HG03135 (cell line): ENCODE measurements around the gene SRR.
A peak's percentile ranks its signal among the peaks of the same experiment; 100 is the strongest.
"Not testable (repeated sequence)": the region's sequence is repeated elsewhere in the genome, so short reads cannot be mapped to it uniquely, and the experiment has no call there.

Experiments used
- ATAC-seq: cut with Tn5 transposase; IDR thresholded peaks from one replicate; pipeline ENCODE4 v1.9.1; 2021; ENCODE audit warnings: mild to moderate bottlenecking, moderate library complexity; ENCODE audit not compliant: unreplicated experiment

Gene SRR

DNA sequence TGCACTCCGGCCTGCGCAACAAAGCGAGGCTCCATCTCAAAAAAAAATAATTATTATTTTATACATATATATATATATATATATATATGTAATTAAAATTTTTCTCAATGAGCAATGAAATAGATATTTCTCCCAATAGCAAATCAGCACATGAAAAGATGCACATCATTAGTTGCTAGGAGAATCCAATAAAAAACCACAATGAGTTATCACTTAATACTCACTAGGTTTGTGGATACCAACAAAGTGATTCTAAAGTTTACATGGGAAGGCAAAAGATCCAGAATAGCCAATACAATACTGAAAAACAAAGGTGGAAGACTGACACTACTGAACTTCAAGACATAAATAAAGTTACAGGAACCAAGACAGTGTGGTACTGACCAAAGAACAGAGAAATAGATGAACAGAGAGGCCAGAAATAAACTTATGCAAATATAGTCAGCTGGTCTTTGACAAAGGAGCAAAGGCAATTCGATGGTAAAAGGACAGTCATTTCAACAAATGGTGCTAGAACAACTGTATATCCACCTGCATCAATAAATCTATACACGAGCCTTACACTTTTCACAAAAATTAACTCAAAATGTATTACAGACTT, 13.8 kb upstream of the SRR start:
- ATAC-seq, result no peak

DNA sequence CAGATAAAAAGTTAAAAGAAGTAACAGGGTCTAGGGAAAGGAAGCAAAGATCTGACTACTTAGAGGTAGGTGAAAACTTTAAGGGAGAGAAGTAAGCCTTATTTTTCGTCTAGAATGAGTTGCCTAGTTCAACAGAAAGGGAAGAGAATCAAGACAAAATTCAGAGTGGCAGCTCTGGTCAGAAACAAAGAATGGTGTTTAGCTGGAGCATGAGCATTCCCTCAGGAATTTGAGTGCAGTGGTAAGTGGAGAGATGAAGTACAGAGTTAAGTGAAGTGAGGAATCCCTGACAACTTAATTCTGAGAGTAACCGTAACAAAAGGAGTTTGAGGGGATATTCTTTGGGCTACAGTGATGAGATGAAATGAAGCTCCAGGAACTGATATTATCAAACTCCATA, 11.7 kb upstream of the SRR start:
- no peak for ATAC-seq

DNA sequence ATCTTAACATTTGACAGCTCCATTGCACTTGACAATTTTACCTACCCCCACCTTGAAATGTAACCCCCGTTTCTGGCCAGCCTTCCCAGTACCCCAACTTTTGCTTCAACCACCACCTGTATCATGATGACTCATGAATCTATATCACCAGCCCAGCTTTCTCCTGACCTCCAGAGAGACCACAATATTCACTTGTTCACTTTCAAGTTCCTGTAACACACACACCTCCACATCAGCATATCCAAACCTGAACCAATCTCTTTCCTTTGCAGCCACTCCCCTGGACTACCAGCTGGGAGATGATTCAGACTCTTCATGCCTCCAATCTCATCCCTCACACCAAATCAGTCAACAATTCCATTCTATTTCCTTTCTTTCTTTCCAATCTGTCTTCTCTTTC, 8.2 kb upstream of the SRR start:
- no peak for ATAC-seq

DNA sequence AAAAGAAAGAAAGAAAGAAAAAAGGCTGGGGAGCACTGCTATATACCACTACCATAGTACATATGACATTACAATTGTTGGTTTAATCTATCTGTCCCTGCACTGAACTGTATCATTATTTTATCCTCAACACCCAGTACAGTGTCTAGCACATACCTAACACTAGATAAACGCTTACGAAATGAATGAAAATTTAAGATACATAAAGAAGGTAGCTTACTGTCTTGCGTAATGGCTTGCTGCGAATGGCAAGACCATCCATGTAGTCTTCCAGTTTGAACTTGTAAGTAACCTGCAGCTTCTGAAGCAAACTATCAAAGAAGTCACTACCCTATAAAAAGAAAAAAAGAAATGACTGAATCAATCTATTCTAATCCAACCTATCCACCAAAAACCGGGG, 6.7 kb upstream of the SRR start:
- ATAC-seq, result no peak

DNA sequence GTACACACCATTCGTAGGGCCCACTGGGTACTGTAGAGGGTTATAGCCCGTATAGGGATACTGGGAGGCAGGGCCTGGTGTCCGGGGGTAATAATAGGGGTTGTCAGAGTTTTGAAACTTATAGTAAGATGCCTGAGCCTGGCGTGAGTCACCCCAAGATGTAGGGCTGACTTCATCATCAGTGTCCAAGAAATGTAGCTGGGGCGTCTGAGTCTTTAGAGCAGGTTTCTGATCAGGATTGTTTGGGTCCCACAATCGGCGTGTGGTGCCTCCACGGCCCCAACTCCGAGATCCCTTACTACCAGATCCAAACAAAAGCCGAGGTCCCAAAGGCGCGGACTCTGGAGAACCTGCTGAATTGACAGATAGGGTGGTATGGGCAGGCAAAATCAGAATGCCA, 4.6 kb upstream of the SRR start:
- no peak for ATAC-seq

DNA sequence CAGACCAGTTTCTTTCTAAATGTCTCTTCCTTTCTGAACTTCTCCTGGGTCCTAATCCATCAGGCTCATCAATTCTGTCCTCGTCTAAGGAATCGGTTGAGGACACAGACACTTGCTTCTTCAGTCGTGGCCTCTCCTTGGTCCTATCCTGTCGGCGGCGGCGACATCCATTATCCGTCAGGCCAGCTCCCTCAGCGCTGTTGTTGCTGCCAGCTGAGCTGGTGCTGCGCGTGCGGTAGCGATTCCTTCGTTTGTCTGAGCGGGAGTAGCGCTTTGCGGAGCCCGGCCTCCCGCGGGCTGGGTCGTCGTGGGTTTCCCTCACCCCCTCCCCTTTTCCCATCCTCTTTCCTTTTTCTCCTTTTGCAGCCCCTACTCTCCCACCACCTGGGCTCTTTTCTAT, 4.0 kb upstream of the SRR start:
- no peak for ATAC-seq

DNA sequence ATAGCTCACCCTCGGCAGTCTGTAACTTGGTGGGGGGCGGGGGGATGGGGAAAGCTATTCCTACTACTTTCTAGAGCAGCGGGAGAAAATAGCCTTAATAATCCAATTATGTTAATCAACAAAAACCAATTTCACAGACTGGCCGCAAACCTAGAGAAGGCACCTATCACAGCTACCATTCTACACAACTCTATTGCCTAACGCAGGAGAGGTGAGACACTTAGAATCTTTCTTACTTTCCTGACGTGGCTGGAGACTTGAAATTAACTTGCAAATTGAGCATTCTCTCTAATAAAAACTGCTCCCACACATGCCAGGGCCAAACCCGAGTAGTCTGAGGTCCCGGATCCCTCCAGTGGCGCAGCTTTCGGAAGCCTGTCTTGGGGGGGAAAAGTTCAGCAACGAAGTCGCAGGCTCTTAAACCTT, 959 bp upstream of the SRR start:
- ATAC-seq, result peak; percentile 6

DNA sequence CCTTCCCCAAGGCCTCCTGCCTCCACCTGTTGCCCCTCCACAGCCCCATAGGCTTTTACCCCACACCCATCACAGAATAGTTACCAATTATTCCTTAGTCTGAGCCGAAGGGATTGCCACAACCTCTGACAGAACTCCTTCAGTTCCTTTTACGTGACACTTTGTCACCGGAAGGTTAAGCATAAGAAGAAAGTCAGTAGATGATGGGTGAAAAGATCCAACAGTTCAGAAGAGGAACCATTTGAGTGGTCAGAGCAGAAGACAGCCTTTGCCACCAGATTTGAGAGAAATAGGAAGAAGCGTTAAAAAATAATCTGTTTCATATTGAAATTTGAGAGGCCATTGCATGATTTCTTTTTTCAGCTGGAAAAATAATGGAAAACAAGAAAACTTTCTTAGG, 1.2 kb downstream of the SRR start:
- no peak for ATAC-seq

DNA sequence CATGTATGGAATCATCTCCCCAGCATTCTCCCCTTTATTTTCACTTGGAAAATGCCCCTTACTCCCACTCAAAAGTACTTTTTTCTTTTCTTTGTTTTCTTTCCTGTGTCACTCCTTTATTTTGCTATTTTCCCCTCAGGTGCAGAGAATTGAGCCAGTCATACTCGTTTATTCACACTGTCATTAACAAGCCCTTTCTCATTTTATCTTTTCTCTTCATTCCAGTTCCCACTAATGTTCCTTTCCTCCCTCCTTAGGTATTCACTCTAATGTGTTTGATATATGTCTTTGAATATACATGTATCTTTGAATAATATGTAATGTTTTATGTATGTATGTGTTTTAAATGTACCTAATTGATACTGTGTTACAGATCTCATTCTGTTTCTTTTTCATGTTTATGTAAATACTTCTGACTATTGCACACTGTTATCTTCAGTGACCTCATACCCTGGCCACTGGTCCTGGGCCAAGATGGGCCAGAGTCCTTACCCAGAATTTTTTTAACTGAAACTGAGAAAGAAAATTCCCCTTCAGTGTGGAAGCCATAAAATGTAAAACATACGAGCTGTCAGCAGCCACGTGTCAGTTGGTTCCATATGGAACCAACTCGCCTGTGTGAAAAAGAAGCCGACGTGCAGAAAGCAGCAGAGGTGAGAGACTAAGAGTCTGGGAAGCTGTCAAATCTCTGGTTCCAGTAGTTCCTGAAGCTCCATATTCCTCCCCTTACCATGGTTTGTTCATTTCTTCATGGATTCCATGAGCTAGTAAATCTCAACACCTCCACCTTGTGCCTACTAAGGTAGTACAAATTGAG, 5.8 kb downstream of the SRR start:
- no peak for ATAC-seq

DNA sequence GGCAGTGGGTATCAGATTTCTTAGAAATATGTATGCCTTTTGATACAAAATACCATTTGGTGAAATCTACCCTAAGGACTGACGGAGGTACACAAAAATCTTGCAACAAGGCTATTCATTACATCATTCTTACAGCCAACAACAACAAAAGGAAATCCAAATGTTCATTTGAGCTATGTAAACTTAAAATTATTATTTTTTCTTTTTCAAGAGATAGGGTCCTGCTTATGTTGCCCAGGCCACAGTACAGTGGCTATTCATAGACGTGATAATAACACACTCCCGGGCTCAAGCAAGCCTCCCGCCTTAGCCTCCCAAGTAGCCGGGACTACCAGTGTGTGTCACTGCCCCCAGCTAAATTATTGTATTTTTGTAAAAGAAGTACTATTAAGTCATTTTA, 9.0 kb downstream of the SRR start:
- ATAC-seq, result no peak

DNA sequence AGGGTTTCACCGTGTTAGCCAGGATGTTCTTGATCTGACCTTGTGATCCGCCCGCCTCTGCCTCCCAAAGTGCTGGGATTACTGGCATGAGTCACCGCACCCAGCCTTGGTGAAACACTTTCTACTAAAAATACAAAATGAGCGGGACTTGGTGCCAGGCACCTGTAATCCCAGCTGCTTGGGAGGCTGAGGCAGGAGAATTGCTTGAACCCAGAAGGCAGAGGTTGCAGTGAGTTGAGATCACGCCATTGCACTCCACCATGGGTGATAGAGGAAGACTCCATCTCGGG, 13.1 kb downstream of the SRR start:
- not testable (repeated sequence) for ATAC-seq

DNA sequence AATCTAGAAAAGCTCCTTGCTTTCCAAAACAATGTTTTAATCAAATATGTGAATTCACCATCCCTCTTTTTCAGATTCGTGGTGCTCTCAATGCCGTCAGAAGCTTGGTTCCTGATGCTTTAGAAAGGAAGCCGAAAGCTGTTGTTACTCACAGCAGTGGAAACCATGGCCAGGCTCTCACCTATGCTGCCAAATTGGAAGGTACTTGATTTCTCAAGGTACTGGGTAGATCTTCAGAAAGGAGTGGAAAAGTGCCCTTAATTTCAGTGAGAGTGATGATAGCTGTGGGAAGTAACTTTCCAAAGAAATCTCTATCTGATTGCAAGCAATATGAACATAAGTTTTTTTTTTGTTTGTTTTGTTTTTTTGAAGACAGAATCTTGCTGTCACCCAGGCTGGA, 14.0 kb downstream of the SRR start:
- ATAC-seq, result no peak

DNA sequence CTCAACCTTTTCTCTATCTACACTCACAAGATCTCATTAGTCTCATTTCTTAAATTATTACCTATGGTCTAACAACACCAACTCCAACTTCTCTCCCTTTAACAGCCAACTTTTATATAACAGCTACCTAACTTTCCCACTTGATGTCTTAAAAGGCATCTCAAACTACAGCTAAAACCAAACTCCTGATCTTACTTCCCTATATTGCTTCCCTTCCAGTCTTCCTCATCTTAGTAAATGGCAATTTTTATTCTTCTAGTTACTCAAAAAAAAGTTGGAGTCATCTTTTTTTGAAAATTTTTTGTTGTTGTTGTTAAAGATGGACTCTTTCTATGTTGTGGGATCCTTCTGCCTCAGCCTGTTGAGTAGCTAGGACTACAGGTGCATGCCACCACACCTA, 15.3 kb downstream of the SRR start:
- no peak for ATAC-seq

DNA sequence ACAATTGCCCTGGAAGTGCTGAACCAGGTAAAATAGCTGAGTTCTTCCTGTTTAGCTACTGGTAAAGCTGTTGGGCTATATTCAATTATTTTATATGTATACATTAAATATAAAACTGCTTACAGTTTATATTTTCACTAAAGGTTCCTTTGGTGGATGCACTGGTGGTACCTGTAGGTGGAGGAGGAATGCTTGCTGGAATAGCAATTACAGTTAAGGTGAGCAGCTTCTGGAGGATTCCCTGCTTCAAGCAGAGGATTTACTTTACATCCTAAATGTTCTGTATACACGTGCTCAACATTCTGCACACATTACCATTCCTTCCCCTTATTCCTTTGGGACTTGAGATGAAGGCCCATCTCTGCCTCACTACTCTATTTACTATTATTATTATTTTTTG, 17.6 kb downstream of the SRR start:
- no peak for ATAC-seq

DNA sequence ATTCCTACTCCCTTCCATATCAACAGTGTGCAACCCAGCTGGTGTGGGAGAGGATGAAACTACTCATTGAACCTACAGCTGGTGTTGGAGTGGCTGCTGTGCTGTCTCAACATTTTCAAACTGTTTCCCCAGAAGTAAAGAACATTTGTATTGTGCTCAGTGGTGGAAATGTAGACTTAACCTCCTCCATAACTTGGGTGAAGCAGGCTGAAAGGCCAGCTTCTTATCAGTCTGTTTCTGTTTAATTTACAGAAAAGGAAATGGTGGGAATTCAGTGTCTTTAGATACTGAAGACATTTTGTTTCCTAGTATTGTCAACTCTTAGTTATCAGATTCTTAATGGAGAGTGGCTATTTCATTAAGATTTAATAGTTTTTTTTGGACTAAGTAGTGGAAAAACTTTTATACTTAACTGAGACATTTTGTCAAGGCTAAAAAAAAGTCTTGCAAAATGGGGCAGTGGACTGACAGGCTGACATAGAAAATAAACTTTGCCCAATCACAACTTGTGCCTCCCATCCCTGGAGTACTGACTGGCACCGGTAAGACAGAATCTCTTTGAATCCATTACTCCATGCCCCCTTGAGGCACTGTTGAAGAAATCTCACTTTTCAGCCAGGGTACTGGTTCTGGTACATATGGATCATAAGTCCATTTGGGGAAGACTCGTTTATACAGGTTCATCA, 20.0 kb downstream of the SRR start:
- ATAC-seq, result no peak

DNA sequence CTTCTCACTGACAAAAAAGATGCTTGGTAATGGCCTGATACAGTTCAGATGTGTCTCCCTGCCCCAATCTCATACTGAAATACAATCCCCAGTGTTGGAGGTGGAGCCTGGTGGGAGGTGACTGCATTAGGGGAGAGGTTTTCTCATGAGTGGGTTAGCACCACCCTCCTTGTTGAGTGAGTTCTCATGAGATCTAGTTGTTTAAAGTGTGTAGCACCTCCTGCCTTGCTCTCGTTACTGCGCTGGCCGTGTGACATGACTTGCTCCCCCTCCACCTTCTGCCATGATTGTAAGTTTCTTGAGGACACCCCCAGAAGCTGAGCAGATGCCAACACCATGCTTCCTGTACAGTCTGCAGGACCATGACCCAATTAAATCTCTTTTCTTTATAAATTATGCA, 27.6 kb downstream of the SRR start:
- no peak for ATAC-seq

DNA sequence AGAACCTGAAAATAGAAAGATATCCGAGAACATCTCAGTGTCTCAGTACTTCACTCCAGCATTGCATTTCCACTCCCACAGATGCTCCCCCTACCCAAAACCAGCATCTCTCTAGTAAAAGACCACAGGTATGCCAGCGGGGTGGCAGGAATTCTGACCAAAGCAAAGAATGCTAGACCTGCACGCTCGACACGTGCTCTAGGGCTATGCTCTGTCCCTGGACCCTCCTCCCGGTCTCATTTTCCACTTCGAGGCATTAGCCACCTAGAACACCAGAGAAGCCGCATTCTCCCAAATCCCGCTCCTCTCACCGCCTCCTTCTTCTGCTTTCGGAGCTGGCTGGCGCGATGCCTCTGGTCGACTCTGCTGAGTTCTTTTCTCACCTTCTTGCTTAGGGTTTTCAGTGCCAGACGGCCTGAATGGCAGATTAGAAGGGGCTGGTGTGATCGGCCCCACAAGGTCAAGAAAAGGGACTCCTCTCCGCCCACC, 32.0 kb downstream of the SRR start:
- no peak for ATAC-seq

DNA sequence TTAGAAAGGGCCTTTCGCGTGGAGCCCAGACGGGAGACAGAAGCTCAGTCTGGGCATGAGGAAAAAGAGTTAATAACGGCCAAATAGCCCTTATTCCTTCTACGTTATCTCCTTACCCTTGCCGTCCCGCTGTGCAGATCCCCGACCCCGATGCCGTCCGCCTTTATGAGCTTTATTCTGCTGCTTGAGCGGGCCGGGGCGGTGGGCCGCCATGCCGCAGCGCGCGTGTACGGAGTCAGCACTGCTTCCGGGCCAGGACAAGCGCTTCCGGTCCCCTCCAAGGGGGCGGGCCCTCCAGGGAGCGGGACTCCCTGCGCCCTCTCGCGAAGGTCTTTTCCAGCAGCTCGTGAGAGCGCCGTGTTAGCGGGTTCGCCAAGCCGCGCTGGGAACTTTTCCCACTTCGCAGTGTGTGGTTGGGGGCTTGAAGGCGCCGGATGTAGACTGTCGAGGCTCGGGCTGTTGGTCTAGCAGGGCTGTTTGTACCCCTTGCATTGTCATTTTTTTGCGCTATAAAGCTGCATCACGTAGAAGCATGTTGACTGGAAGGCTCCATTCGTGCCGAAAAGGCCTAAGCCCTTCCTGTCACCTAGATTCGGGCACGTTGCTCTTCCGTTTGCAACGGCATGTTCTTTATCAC, 32.6 kb downstream of the SRR start, which contains the start of gene TSR1:
Gene TSR1 (minus strand): TSS at position 243 of the 637 bp plus-strand sequence. CDS start 30 bp downstream, at position 213.
- ATAC-seq, result peak; percentile 78

DNA sequence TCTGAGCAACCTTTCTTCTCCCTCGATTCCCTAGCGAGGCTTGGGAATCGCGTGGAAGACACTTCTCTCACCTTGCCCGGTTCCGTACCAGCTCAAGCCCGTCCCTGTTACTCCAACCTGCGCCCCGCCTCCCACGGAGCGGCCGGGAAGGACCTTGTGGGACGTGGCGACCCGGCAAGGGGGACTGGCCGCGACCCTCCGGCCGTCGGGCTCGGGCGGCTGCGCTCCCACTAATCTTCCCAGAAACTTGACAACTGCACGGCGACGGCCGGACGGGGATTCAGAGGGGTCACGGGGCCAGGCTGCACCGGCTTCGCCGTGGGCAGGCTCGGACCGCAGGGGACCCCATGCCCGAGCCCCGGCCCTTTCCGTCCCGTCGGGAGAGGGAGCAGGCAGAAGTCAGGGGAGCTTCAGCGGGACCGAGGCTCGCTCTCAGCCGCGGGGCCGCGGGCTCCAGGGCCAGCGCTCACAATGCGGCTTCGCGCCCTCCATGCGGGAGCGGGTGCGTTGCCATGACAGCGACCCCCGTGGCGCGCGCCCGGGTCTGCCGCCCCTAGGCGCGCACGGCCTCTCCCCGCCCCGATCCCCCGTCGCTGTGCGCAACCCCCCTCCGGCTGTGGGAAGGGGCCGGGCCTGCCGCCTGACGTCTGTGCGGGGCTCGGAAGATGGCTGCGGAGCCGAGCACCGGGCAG, 33.2 kb downstream of the SRR start, which contains the start of gene SGSM2:
Gene SGSM2 (plus strand): TSS at position 650 of the 692 bp plus-strand sequence. CDS start 188 bp downstream, outside the sequence.
- ATAC-seq, result peak; percentile 30

DNA sequence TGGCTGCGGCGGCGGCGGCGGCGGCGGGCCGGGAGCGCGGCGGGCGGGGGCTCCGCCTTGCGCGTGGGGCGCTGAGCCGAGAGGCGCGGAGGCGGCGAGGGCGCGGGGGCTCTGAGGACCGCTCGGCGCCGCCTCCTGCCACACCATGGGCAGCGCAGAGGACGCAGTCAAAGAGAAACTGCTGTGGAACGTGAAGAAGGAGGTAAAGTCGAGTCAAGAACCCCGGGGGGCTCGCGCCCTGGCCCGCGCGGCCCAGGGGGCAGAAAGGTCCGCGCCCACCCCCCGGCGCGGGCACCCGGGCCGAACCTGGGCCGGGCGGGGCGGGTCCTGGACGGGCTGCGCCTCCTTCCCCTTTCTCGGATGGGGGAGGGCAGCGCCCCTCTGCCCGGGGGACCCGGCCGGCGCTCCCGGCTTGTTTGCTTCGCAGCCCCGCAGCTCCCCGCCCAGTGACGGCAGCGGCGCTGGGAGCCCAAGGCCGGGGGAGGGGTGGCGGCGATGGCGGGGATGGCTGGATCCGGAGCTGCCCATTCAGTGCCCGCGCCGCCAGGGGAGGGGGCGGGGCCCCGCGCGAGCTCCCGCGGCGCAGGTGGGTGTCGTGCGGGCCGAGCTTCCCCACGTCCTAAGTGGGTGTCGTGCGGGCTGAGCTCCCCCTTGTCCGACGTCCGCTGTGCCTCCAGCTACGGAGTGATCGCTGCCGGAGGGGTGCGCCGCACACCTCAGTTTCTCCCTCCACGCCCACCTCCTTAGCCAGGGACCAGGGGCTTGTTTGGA, 34.0 kb downstream of the SRR start:
- peak; percentile 26 for ATAC-seq
